Activated CD8-positive, alpha-beta memory T cell treated with anti-CD3 and anti-CD28 coated beads for 4 hours (primary cell): ENCODE data around the gene ZNF76.

Experiments
- DNase-seq, 2 donors: peaks; one replicate each; pipeline ENCODE4 v3.0.0-alpha.2; 2020; ENCODE audit warnings: low read depth in 2 of 2

Gene ZNF76

DNA sequence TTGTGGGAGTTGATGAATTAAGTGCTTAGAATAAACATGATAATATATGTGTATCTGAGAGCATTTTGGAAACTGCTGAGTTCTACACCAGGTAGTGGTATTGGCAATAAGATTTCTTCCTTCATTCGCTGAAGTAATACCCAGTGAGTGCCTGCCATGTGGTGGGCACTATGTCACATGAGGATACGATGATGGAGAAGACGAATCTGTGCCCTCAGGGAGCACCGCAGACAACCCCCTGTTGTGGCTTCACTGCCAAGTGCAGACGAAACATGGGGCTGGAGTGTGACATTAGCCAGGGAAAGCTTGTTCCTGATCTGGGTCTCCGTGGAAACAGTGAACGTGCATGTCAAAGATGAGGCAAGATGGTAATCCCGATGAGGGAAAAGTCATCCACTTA is 7.9 kb downstream of the ZNF76 start:
- DNase-seq: no peak

GRCh38 chr6:35267897-35268296 is 8.4 kb downstream of the ZNF76 start:
- DNase-seq: no peak

GRCh38 chr6:35272005-35272404 is 12.5 kb downstream of the ZNF76 start:
- DNase-seq: no peak

GRCh38 chr6:35273822-35274559 is 14.5 kb downstream of the ZNF76 start:
- no peak for DNase-seq

- DNase-seq: no peak
Observed at GRCh38 chr6:35275744-35276260, 16.3 kb downstream of the ZNF76 start.

DNA sequence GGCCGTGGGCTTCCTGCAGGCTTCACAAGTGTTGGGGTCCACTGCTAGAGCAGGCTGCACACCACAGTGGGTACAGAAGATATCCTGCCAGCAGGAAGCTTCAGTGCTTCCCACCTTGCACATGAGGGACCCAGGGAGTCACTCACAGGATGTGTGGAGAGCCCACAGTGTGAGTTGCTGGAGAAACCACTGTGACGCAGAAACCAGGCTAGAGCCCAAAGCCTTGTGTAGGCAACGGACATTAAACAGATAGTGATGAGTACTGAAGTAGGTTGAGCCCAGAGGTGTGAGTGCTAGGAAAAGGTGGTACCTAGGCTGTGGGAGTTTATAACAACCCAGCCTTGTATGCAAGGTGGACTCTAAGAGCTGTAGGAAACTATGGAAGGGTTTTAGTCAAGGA is 19.2 kb downstream of the ZNF76 start:
- DNase-seq: no peak

- no peak for DNase-seq
Observed at GRCh38 chr6:35280903-35281302, 21.4 kb downstream of the ZNF76 start.

DNA sequence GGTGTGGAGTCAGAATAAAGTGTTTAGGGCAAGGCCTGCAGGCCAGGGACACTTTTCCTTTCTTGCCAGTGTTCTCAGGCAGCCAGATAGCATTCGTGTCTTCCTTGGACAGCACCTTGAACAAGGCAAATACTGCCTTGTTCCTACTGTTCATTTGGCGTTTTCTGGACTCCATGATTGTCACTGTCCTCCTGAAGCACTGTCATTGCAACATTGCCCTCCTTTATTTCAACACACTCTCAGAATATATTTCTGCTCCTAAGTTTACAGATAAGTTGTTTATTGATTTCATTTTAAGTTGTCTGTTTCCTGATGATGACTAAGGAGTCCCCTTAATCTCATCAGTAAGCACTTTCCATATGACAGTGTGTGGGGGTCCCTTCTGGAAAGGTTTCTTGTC is 22.9 kb downstream of the ZNF76 start:
- no peak for DNase-seq

- DNase-seq: no peak
Observed at GRCh38 chr6:35283361-35283760, 23.8 kb downstream of the ZNF76 start.

DNA sequence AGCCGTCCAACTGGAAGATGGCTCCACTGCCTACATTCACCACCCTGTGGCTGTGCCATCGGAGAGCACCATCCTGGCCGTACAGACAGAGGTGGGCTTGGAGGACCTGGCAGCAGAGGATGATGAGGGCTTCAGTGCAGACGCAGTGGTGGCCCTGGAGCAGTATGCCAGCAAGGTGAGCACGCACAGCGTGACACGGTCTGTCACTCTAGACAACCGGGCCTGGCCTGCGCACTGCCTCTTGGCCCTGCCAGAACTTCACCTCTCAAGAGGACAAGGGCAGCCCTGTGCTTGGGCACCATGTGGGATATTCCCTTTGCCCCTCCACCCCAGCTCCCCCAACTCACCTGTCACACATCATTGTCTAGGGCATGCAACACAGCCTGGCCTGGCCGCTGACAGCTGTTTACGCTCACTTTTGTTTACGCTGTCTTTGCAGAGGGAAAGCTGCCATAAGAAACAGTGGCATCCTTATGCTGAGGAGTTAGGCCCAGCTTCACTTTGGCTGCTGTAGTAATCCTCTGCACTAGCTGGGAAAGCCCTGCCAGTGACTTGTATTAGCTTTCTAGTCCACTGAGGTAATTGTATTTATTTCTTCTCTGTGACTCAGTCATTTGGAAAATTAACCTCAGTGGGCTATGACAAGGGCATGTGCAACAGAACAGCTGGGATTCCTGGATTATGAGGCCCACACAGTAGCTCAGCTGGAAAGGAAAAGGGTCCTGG is 28.3 kb downstream of the ZNF76 start:
- DNase-seq: no peak

DNA sequence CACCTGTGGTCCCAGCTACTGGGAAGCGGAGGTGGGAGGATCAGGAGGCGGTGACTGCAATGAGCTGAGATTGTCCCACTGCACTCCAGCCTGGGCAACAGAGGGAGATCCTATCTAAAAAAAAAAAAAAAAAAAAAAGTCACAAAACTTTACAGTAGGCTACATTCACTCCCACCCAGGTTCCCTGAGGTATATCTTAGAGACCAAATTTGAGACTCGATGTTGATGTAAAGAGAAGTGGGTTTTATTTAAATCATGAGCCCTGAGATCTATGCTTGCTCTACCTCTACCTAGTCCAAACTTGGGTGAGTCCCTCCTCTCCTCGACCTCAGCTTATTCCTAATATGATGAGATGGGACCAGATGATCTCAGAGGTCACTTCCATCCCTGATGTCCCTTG is 29.3 kb downstream of the ZNF76 start:
- no peak for DNase-seq

DNA sequence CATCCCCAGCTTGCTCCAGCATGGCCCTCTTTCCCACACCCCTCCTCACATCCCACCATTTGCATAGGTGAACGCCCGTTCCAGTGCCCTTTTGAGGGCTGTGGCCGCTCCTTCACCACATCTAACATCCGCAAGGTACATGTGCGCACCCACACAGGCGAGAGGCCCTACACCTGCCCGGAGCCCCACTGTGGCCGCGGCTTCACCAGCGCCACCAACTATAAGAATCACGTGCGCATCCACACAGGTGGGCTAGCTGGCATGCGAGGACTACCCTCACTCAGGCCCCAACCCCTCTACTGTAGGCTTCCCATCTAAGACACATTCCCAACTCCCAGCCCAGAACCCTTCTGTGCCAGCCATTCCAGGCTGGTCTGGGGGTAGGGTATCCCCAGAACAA is 32.0 kb downstream of the ZNF76 start:
- no peak for DNase-seq

DNA sequence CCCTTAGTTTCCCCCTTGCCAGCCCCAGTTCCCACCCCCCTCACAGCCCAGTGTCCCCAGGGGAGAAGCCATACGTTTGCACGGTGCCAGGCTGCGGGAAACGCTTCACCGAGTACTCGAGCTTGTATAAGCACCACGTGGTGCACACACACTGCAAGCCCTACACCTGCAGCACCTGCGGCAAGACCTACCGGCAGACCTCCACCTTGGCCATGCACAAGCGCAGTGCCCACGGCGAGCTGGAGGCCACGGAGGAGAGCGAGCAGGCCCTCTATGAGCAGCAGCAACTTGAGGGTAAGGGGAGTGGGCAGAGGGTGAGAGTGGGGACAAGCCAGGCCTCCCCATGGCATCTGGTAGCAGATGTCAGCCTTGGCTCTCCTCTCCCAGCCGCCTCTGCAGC is 33.0 kb downstream of the ZNF76 start:
- DNase-seq: no peak

- no peak for DNase-seq
Observed at GRCh38 chr6:35293681-35294080, 34.1 kb downstream of the ZNF76 start.

GRCh38 chr6:35294308-35294945 is 34.9 kb downstream of the ZNF76 start:
- DNase-seq: no peak

GRCh38 chr6:35295036-35295435 is 35.5 kb downstream of the ZNF76 start:
- DNase-seq: no peak

DNA sequence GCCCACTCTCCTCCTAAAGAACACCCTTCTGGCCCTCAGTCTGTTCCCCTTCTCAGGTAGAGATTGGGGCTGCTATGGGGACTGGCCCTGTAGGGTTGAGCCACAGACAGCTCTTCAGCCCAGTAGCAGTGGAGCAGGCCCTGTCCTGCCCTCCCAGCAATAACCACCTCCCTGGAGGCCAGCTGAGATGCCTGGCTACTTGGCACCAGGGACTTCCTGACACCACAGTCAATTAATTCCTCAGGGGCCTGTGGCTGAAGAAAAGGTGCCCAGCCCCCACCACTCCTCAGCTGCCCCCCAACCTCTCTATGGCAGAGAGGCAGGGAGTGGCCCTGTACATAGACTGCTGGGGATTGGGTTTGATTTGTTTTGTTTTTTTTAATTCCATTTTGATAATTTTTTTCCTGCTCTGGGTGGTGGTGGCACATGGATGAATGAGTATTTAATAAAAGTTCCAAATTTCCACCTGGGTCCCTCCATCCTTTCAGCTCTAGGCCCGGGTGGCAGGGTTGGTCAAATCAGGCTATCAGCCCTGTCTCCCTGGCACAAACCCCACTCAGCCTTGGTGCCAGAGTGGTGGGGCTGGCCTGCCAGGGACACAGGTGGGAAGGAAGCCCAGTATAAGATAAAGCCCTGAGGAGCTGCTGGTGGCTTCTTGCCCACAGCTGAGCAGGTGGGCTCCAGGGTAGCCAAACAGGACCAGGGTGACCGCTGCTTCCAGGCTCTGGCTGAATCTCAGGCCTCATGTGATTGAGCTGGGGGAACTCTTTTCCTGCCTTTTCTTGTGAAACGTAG is 36.2 kb downstream of the ZNF76 start:
- DNase-seq: no peak

- no peak for DNase-seq
Observed at GRCh38 chr6:35296931-35297600, 37.5 kb downstream of the ZNF76 start.

GRCh38 chr6:35297601-35298481 is 38.3 kb downstream of the ZNF76 start, which contains the start of gene DEF6:
Gene DEF6, plus strand, starts transcription at chr6:35297818. Its CDS starts 39 bp downstream, at chr6:35297857.
- DNase-seq: peak; percentile 78 to 81

DNA sequence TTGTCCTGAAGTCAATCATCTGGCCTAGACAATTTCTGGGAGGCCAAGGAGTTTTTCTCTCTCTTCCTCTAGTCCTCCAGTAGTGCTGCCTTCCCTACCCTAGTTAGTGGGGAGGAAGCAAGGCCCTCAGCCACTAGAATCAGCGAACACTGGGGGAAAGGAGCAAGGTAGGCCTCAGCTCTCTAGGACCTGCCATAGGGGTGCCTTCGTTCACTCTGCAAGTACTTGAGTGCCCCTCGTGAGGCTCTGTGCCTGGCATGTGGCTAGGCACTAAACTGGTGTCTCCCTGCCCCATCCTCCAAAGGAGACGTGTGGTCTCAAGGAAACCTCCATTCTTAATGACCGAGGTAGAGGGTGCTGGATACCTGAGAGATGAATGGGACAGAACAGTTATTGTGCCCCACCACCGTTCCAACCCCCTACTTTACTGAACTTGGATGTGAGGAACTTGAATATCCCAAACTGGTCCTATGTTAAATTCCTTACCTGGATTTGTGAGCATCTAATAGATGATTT is 39.1 kb downstream of the ZNF76 start:
- no peak for DNase-seq
